ENCODE data around the gene DCTN3.

The DCTN3 gene

GRCh38 chr9:34611251-34611810 lies 9.0 kb downstream of the DCTN3 start:
- Histone ChIP-seq H3K4me2 (ENCODE audit: low read depth, low read length, poor library complexity, severe bottlenecking) (peak overlapping the region; percentile 95), H3K4me3 (ENCODE audit: low read length, poor library complexity, severe bottlenecking) (peak overlapping the region; percentile 84), H3F3A (ENCODE audit: low read depth) (no peaks in the 10 kb centered on the region), H3K79me2 (ENCODE audit: insufficient read depth, low read length) (peaks cover 25% of the 10 kb centered on the region), H3K9me2 (replicated peaks; ENCODE audit: low read depth, low read length) (no peaks in the 10 kb centered on the region), H3K36me3 (ENCODE audit: insufficient read depth, low read length) (no peaks in the 10 kb centered on the region), H2AFZ (ENCODE audit: low read length) (peak overlapping the region; percentile 87), H3K4me1 (ENCODE audit: insufficient read depth, low read length, poor library complexity, severe bottlenecking) (peaks cover 14% of the 10 kb centered on the region), H3K27me3 (ENCODE audit: insufficient read depth, low read length, poor library complexity, severe bottlenecking) (no peaks in the 10 kb centered on the region), H3K9me3 (ENCODE audit: insufficient read depth, low read depth, low read length) (no peaks in the 10 kb centered on the region), H4K20me1 (ENCODE audit: insufficient read depth, low read length, poor library complexity, severe bottlenecking) (no peaks in the 10 kb centered on the region), H3K9ac (ENCODE audit: low read depth, low read length, poor library complexity, severe bottlenecking) (peak overlapping the region; percentile 87)
- TF ChIP-seq EZH2phosphoT487 (IDR thresholded peaks at IDR 0.05; ENCODE audit: borderline replicate concordance) = no peak
- no peak for TF ChIP-seq CTCF (conservative IDR thresholded peaks at IDR 0.05; ENCODE audit: low read length)

GRCh38 chr9:34610434-34611206 lies 9.7 kb downstream of the DCTN3 start:
- Histone ChIP-seq H2AFZ (ENCODE audit: low read length) (no peak overlapping the region), H3K4me2 (ENCODE audit: low read depth, low read length, poor library complexity, severe bottlenecking) (peak overlapping the region; percentile 95), H3K9me2 (replicated peaks; ENCODE audit: low read depth, low read length) (no peaks in the 10 kb centered on the region), H3K4me1 (ENCODE audit: insufficient read depth, low read length, poor library complexity, severe bottlenecking) (peaks cover 14% of the 10 kb centered on the region), H3F3A (ENCODE audit: low read depth) (no peaks in the 10 kb centered on the region), H4K20me1 (ENCODE audit: insufficient read depth, low read length, poor library complexity, severe bottlenecking) (no peaks in the 10 kb centered on the region), H3K27me3 (ENCODE audit: insufficient read depth, low read length, poor library complexity, severe bottlenecking) (no peaks in the 10 kb centered on the region), H3K9ac (ENCODE audit: low read depth, low read length, poor library complexity, severe bottlenecking) (peak overlapping the region; percentile 87), H3K9me3 (ENCODE audit: insufficient read depth, low read depth, low read length) (no peaks in the 10 kb centered on the region), H3K36me3 (ENCODE audit: insufficient read depth, low read length) (no peaks in the 10 kb centered on the region), H3K79me2 (ENCODE audit: insufficient read depth, low read length) (peaks cover 25% of the 10 kb centered on the region), H3K4me3 (ENCODE audit: low read length, poor library complexity, severe bottlenecking) (peak overlapping the region; percentile 84)
- TF ChIP-seq EZH2phosphoT487 (IDR thresholded peaks at IDR 0.05; ENCODE audit: borderline replicate concordance) (no peak), CTCF (conservative IDR thresholded peaks at IDR 0.05; ENCODE audit: low read length) (no peak)

DNA sequence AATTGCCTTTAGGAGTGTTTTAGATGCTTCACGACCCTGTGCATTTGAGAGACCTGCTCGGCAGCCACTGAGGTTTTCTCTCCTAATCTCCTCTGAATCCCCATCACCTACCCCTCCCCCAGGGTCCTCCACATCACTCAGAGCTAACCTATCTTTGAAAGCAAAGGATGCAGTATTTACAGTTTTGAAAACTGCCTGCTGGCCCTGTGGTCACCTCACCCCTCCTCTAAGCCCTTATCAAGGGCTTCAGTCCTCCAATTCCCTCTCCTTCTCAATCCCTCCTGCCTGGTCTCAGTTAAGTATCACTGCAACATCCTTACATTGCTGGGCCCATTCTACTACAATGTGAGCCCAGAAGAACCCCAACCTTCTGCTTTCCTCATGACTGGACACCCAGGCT lies 13.0 kb downstream of the DCTN3 start:
- peaks cover 22% of the 10 kb centered on the region for H3K79me2 ChIP-seq (ENCODE audit: insufficient read depth, low read length)
- H3K4me3 ChIP-seq (ENCODE audit: low read length, poor library complexity, severe bottlenecking) = no peak overlapping the region
- H3K4me1 ChIP-seq (ENCODE audit: insufficient read depth, low read length, poor library complexity, severe bottlenecking) = peaks cover 14% of the 10 kb centered on the region
- H3K9me2 ChIP-seq (replicated peaks; ENCODE audit: low read depth, low read length) = no peaks in the 10 kb centered on the region
- H3K27me3 ChIP-seq (ENCODE audit: insufficient read depth, low read length, poor library complexity, severe bottlenecking) = no peaks in the 10 kb centered on the region
- no peaks in the 10 kb centered on the region for H3K9me3 ChIP-seq (ENCODE audit: insufficient read depth, low read depth, low read length)
- TF ChIP-seq CTCF (conservative IDR thresholded peaks at IDR 0.05; ENCODE audit: low read length) = no peak
- TF ChIP-seq EZH2phosphoT487 (IDR thresholded peaks at IDR 0.05; ENCODE audit: borderline replicate concordance) = no peak
- no peak overlapping the region for H2AFZ ChIP-seq (ENCODE audit: low read length)
- H4K20me1 ChIP-seq (ENCODE audit: insufficient read depth, low read length, poor library complexity, severe bottlenecking) = no peaks in the 10 kb centered on the region
- H3K9ac ChIP-seq (ENCODE audit: low read depth, low read length, poor library complexity, severe bottlenecking) = no peak overlapping the region
- no peaks in the 10 kb centered on the region for H3K36me3 ChIP-seq (ENCODE audit: insufficient read depth, low read length)
- no peaks in the 10 kb centered on the region for H3F3A ChIP-seq (ENCODE audit: low read depth)
- no peak overlapping the region for H3K4me2 ChIP-seq (ENCODE audit: low read depth, low read length, poor library complexity, severe bottlenecking)
